ENCODE results near the gene PRKCZ. TPM values are rescaled to one million over a fixed set of nuclear protein-coding genes. Genes with fewer than 3 reads are reported as not detected.

Gene PRKCZ
- total RNA-seq, 1 donor, result 0.72 TPM

- no peak overlapping the region for H3K27ac ChIP-seq (ENCODE audit: low read depth, low read length)
- H4K20me1 ChIP-seq (ENCODE audit: insufficient read depth, low read length), result no peaks in the 10 kb centered on the region
- no peak overlapping the region for H2AFZ ChIP-seq (ENCODE audit: low read length)
- H3K79me2 ChIP-seq (ENCODE audit: insufficient read depth, low read length), result no peaks in the 10 kb centered on the region
- no peak for DNase-seq (ENCODE audit: insufficient read length, low spot score, missing footprints)
- peaks cover 6% of the 10 kb centered on the region for H3K27me3 ChIP-seq (ENCODE audit: insufficient read depth, low read length)
- H3K9me3 ChIP-seq (ENCODE audit: low read depth, low read length), result no peaks in the 10 kb centered on the region
- no peaks in the 10 kb centered on the region for H3K36me3 ChIP-seq (ENCODE audit: insufficient read depth, low read length)
- H3K4me3 ChIP-seq (ENCODE audit: insufficient read depth, low read length), result no peak overlapping the region
- H3K4me1 ChIP-seq (ENCODE audit: insufficient read depth, low read length), result no peaks in the 10 kb centered on the region
- no peak overlapping the region for H3K4me2 ChIP-seq (ENCODE audit: insufficient read depth, low read length)
- no peak for TF ChIP-seq CTCF (IDR thresholded peaks at IDR 0.05; ENCODE audit: extremely low read depth, low read depth, low read length)
Observed at GRCh38 chr1:2030076-2030871, 19.9 kb upstream of the PRKCZ start.

- Histone ChIP-seq H3K36me3 (ENCODE audit: insufficient read depth, low read length) (no peaks in the 10 kb centered on the region), H3K27me3 (ENCODE audit: insufficient read depth, low read length) (no peaks in the 10 kb centered on the region), H3K4me1 (ENCODE audit: insufficient read depth, low read length) (no peaks in the 10 kb centered on the region), H3K9me3 (ENCODE audit: low read depth, low read length) (no peaks in the 10 kb centered on the region), H4K20me1 (ENCODE audit: insufficient read depth, low read length) (no peaks in the 10 kb centered on the region), H3K27ac (ENCODE audit: low read depth, low read length) (no peak overlapping the region), H2AFZ (ENCODE audit: low read length) (no peak overlapping the region), H3K4me3 (ENCODE audit: insufficient read depth, low read length) (no peak overlapping the region), H3K79me2 (ENCODE audit: insufficient read depth, low read length) (no peaks in the 10 kb centered on the region), H3K4me2 (ENCODE audit: insufficient read depth, low read length) (no peak overlapping the region)
- TF ChIP-seq CTCF (IDR thresholded peaks at IDR 0.05; ENCODE audit: extremely low read depth, low read depth, low read length), result no peak
- no peak for DNase-seq (ENCODE audit: insufficient read length, low spot score, missing footprints)
Observed at GRCh38 chr1:2031546-2032540, 18.4 kb upstream of the PRKCZ start.

GRCh38 chr1:2032737-2033136 is 17.5 kb upstream of the PRKCZ start:
- H3K36me3 ChIP-seq (ENCODE audit: insufficient read depth, low read length), result no peaks in the 10 kb centered on the region
- no peak overlapping the region for H2AFZ ChIP-seq (ENCODE audit: low read length)
- no peaks in the 10 kb centered on the region for H3K9me3 ChIP-seq (ENCODE audit: low read depth, low read length)
- no peak for TF ChIP-seq CTCF (IDR thresholded peaks at IDR 0.05; ENCODE audit: extremely low read depth, low read depth, low read length)
- no peaks in the 10 kb centered on the region for H3K4me1 ChIP-seq (ENCODE audit: insufficient read depth, low read length)
- no peak for DNase-seq (ENCODE audit: insufficient read length, low spot score, missing footprints)
- H3K4me3 ChIP-seq (ENCODE audit: insufficient read depth, low read length), result no peak overlapping the region
- no peak overlapping the region for H3K27ac ChIP-seq (ENCODE audit: low read depth, low read length)
- no peaks in the 10 kb centered on the region for H3K79me2 ChIP-seq (ENCODE audit: insufficient read depth, low read length)
- no peak overlapping the region for H3K4me2 ChIP-seq (ENCODE audit: insufficient read depth, low read length)
- no peaks in the 10 kb centered on the region for H3K27me3 ChIP-seq (ENCODE audit: insufficient read depth, low read length)
- H4K20me1 ChIP-seq (ENCODE audit: insufficient read depth, low read length), result no peaks in the 10 kb centered on the region

- H3K36me3 ChIP-seq (ENCODE audit: insufficient read depth, low read length), result no peaks in the 10 kb centered on the region
- no peak overlapping the region for H2AFZ ChIP-seq (ENCODE audit: low read length)
- no peaks in the 10 kb centered on the region for H3K79me2 ChIP-seq (ENCODE audit: insufficient read depth, low read length)
- TF ChIP-seq CTCF (IDR thresholded peaks at IDR 0.05; ENCODE audit: extremely low read depth, low read depth, low read length), result no peak
- H3K27ac ChIP-seq (ENCODE audit: low read depth, low read length), result no peak overlapping the region
- H4K20me1 ChIP-seq (ENCODE audit: insufficient read depth, low read length), result no peaks in the 10 kb centered on the region
- no peak overlapping the region for H3K4me2 ChIP-seq (ENCODE audit: insufficient read depth, low read length)
- no peaks in the 10 kb centered on the region for H3K4me1 ChIP-seq (ENCODE audit: insufficient read depth, low read length)
- no peaks in the 10 kb centered on the region for H3K27me3 ChIP-seq (ENCODE audit: insufficient read depth, low read length)
- H3K4me3 ChIP-seq (ENCODE audit: insufficient read depth, low read length), result no peak overlapping the region
- H3K9me3 ChIP-seq (ENCODE audit: low read depth, low read length), result no peaks in the 10 kb centered on the region
- no peak for DNase-seq (ENCODE audit: insufficient read length, low spot score, missing footprints)
Observed at GRCh38 chr1:2033165-2033564, 17.0 kb upstream of the PRKCZ start.

Data from osteoblast (primary cell).